Right renal pelvis (tissue), 4 donors: ENCODE data around the gene CD58. TPM values are rescaled to one million over a fixed set of nuclear protein-coding genes. Genes with fewer than 3 reads are reported as not detected.
"Not testable (repeated sequence)": the region's sequence is repeated elsewhere in the genome, so short reads cannot be mapped to it uniquely, and the experiment has no call there.

Source experiments
- DNase-seq, 4 donors: peaks; one replicate each; pipeline ENCODE4 v3.0.0-alpha.2; 2013; ENCODE audit warnings: low read depth in 4 of 4, low spot score in 3 of 4, missing footprints in 1 of 4
- polyA plus RNA-seq, 4 donors: library from polyadenylated mRNA; unstranded; fragments of 120-200 nt; gene quantifications; one replicate each; pipeline ENCODE4 v1.2.1, GENCODE V29; 2013; ENCODE audit not compliant: insufficient read length in 4 of 4

The CD58 gene
- polyA plus RNA-seq, 4 donors: 14.3 to 22.3 (median 18.8) TPM

GRCh38 chr1:116593977-116594376, 23.2 kb upstream of the CD58 start:
- DNase-seq: not testable (repeated sequence)

- DNase-seq: not testable (repeated sequence)
These were observed 22.6 kb upstream of the CD58 start for GRCh38 chr1:116593401-116593800.

- DNase-seq: not testable (repeated sequence)
These were observed 21.3 kb upstream of the CD58 start for GRCh38 chr1:116591951-116592605.

- DNase-seq: not testable (repeated sequence)
These were observed 20.5 kb upstream of the CD58 start for GRCh38 chr1:116591006-116591950.

GRCh38 chr1:116590359-116591005, 19.7 kb upstream of the CD58 start:
- DNase-seq: not testable (repeated sequence)

- not testable (repeated sequence) for DNase-seq
These were observed 18.4 kb upstream of the CD58 start for GRCh38 chr1:116589101-116589735.

GRCh38 chr1:116587501-116588227, 16.8 kb upstream of the CD58 start:
- no peak for DNase-seq

GRCh38 chr1:116586741-116587143, 15.9 kb upstream of the CD58 start:
- DNase-seq: no peak

GRCh38 chr1:116585886-116586285, 15.1 kb upstream of the CD58 start:
- DNase-seq: no peak

- no peak for DNase-seq
These were observed 10.6 kb upstream of the CD58 start for GRCh38 chr1:116581323-116581885.

GRCh38 chr1:116580446-116581322, 9.9 kb upstream of the CD58 start:
- no peak for DNase-seq

GRCh38 chr1:116579259-116579875, 8.5 kb upstream of the CD58 start:
- no peak for DNase-seq

GRCh38 chr1:116578581-116578980, 7.8 kb upstream of the CD58 start:
- no peak for DNase-seq

GRCh38 chr1:116577759-116578314, 7.0 kb upstream of the CD58 start:
- DNase-seq: no peak

GRCh38 chr1:116574581-116575291, 3.9 kb upstream of the CD58 start:
- DNase-seq: peak in 2 of 4 donors; percentile 56

- no peak for DNase-seq
These were observed 2.7 kb upstream of the CD58 start for GRCh38 chr1:116573431-116574095.
